ENCODE data around the gene SCN5A.

The SCN5A gene

GRCh38 chr3:38646062-38646461 lies 3.4 kb downstream of the SCN5A start:
- WGBS (ENCODE audit: extremely low coverage, insufficient coverage, low lambda C conversion rate) = no CpG with 5 or more reads among the region's 4 CpGs
- no peak overlapping the region for H3K9ac ChIP-seq (ENCODE audit: low read length)
- no peak overlapping the region for H4K8ac ChIP-seq (ENCODE audit: low read depth, low read length)
- H3K23ac ChIP-seq (ENCODE audit: low read length) = no peak overlapping the region
- no peak overlapping the region for H2BK15ac ChIP-seq (replicated peaks; ENCODE audit: low read depth)
- no peak for DNase-seq
- H3K4ac ChIP-seq (ENCODE audit: low read depth, low read length) = no peak overlapping the region
- H3K36me3 ChIP-seq (ENCODE audit: control insufficient read depth, insufficient read depth, low read length) = no peaks in the 10 kb centered on the region
- H3K4me3 ChIP-seq (ENCODE audit: low read length) = no peak overlapping the region
- no peak overlapping the region for H2AK5ac ChIP-seq (ENCODE audit: low read length)
- no peak overlapping the region for H3K18ac ChIP-seq (ENCODE audit: low read length)
- peaks cover 4% of the 10 kb centered on the region for H3K4me1 ChIP-seq (ENCODE audit: control insufficient read depth, low read depth, low read length)
- no peak overlapping the region for H3K4me2 ChIP-seq (ENCODE audit: low read length)
- no peak overlapping the region for H4K5ac ChIP-seq (ENCODE audit: low read length)
- H2BK120ac ChIP-seq (ENCODE audit: low read depth, low read length) = no peak overlapping the region
- no peak overlapping the region for H3K56ac ChIP-seq (ENCODE audit: low read length)
- peaks cover 3% of the 10 kb centered on the region for H3K27me3 ChIP-seq (ENCODE audit: insufficient read depth, low read length, poor library complexity)
- H3K79me1 ChIP-seq (ENCODE audit: low read length) = no peaks in the 10 kb centered on the region
- H2BK5ac ChIP-seq (ENCODE audit: low read length) = no peak overlapping the region
- no peaks in the 10 kb centered on the region for H3K79me2 ChIP-seq (ENCODE audit: control insufficient read depth, insufficient read depth, low read length)
- H3K27ac ChIP-seq (ENCODE audit: low read depth, low read length) = no peak overlapping the region

DNA sequence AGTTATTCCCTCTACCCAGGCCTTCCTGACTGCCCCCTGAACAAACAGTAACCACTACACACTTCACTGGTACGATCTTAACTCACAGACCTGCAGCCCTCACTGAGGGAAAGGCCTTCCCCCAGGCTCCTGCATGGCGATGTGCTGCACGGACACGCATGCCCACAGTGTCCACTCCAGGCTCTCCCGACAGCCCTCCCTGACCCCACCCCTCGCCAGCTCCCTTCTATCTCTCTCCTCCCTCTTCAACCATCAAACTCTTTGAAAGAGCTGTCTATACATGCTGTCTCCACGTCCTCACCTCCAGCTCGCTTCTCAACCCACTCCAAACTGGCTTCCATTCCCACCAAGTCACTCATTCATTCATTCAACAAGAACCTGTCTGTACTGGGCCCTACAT lies 3.9 kb downstream of the SCN5A start:
- H2BK120ac ChIP-seq (ENCODE audit: low read depth, low read length) = no peak overlapping the region
- no peak overlapping the region for H4K5ac ChIP-seq (ENCODE audit: low read length)
- no CpG with 5 or more reads among the region's 8 CpGs for WGBS (ENCODE audit: extremely low coverage, insufficient coverage, low lambda C conversion rate)
- no peak overlapping the region for H2BK5ac ChIP-seq (ENCODE audit: low read length)
- no peak for DNase-seq
- no peak overlapping the region for H3K4me2 ChIP-seq (ENCODE audit: low read length)
- no peak overlapping the region for H3K56ac ChIP-seq (ENCODE audit: low read length)
- H2AK5ac ChIP-seq (ENCODE audit: low read length) = no peak overlapping the region
- no peak overlapping the region for H3K18ac ChIP-seq (ENCODE audit: low read length)
- H3K9ac ChIP-seq (ENCODE audit: low read length) = no peak overlapping the region
- H3K4me3 ChIP-seq (ENCODE audit: low read length) = no peak overlapping the region
- peaks cover 3% of the 10 kb centered on the region for H3K27me3 ChIP-seq (ENCODE audit: insufficient read depth, low read length, poor library complexity)
- no peak overlapping the region for H4K8ac ChIP-seq (ENCODE audit: low read depth, low read length)
- H3K79me2 ChIP-seq (ENCODE audit: control insufficient read depth, insufficient read depth, low read length) = no peaks in the 10 kb centered on the region
- no peaks in the 10 kb centered on the region for H3K79me1 ChIP-seq (ENCODE audit: low read length)
- no peaks in the 10 kb centered on the region for H3K36me3 ChIP-seq (ENCODE audit: control insufficient read depth, insufficient read depth, low read length)
- H3K4me1 ChIP-seq (ENCODE audit: control insufficient read depth, low read depth, low read length) = peaks cover 6% of the 10 kb centered on the region
- no peak overlapping the region for H3K27ac ChIP-seq (ENCODE audit: low read depth, low read length)
- no peak overlapping the region for H3K4ac ChIP-seq (ENCODE audit: low read depth, low read length)
- no peak overlapping the region for H3K23ac ChIP-seq (ENCODE audit: low read length)
- H2BK15ac ChIP-seq (replicated peaks; ENCODE audit: low read depth) = no peak overlapping the region

DNA sequence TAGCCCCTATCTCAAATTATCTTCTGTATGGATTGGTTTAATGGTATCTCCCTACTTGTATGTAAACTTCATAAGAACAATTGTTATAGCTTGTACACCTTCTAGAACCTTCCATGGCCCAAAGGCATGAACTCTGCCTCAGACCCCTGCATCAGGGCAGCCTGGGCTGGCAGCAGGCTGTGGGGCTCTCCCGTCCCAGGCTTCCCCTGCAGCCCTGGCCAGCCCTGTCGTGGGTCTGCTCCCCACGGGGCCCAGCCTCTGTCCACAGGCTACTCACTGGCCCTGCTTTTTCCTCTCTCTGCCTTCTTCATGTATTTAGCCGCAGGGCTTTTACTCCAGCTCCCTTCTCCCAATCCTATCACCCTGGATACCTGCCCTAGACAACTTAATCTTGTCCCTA lies 4.4 kb downstream of the SCN5A start:
- H3K4ac ChIP-seq (ENCODE audit: low read depth, low read length) = no peak overlapping the region
- H2BK15ac ChIP-seq (replicated peaks; ENCODE audit: low read depth) = no peak overlapping the region
- no peak overlapping the region for H3K4me3 ChIP-seq (ENCODE audit: low read length)
- H3K36me3 ChIP-seq (ENCODE audit: control insufficient read depth, insufficient read depth, low read length) = no peaks in the 10 kb centered on the region
- DNase-seq = no peak
- H2BK120ac ChIP-seq (ENCODE audit: low read depth, low read length) = no peak overlapping the region
- H2AK5ac ChIP-seq (ENCODE audit: low read length) = no peak overlapping the region
- no peak overlapping the region for H3K9ac ChIP-seq (ENCODE audit: low read length)
- H3K18ac ChIP-seq (ENCODE audit: low read length) = no peak overlapping the region
- no peak overlapping the region for H4K8ac ChIP-seq (ENCODE audit: low read depth, low read length)
- H3K79me2 ChIP-seq (ENCODE audit: control insufficient read depth, insufficient read depth, low read length) = no peaks in the 10 kb centered on the region
- no peaks in the 10 kb centered on the region for H3K79me1 ChIP-seq (ENCODE audit: low read length)
- H2BK5ac ChIP-seq (ENCODE audit: low read length) = no peak overlapping the region
- peaks cover 6% of the 10 kb centered on the region for H3K4me1 ChIP-seq (ENCODE audit: control insufficient read depth, low read depth, low read length)
- WGBS (ENCODE audit: extremely low coverage, insufficient coverage, low lambda C conversion rate) = no CpG with 5 or more reads among the region's 4 CpGs
- no peak overlapping the region for H3K27ac ChIP-seq (ENCODE audit: low read depth, low read length)
- H4K5ac ChIP-seq (ENCODE audit: low read length) = no peak overlapping the region
- H3K56ac ChIP-seq (ENCODE audit: low read length) = no peak overlapping the region
- peak overlapping the region; percentile 91 for H3K23ac ChIP-seq (ENCODE audit: low read length)
- H3K27me3 ChIP-seq (ENCODE audit: insufficient read depth, low read length, poor library complexity) = peaks cover 3% of the 10 kb centered on the region
- no peak overlapping the region for H3K4me2 ChIP-seq (ENCODE audit: low read length)

- Histone ChIP-seq H2BK5ac (ENCODE audit: low read length) (no peak overlapping the region), H4K5ac (ENCODE audit: low read length) (no peak overlapping the region), H3K4me3 (ENCODE audit: low read length) (no peak overlapping the region), H3K4ac (ENCODE audit: low read depth, low read length) (no peak overlapping the region), H3K79me1 (ENCODE audit: low read length) (no peaks in the 10 kb centered on the region), H3K79me2 (ENCODE audit: control insufficient read depth, insufficient read depth, low read length) (no peaks in the 10 kb centered on the region), H2AK5ac (ENCODE audit: low read length) (no peak overlapping the region), H2BK120ac (ENCODE audit: low read depth, low read length) (no peak overlapping the region), H3K18ac (ENCODE audit: low read length) (no peak overlapping the region), H3K23ac (ENCODE audit: low read length) (no peak overlapping the region), H3K4me2 (ENCODE audit: low read length) (no peak overlapping the region), H3K27me3 (ENCODE audit: insufficient read depth, low read length, poor library complexity) (peaks cover 3% of the 10 kb centered on the region), H4K8ac (ENCODE audit: low read depth, low read length) (no peak overlapping the region), H2BK15ac (replicated peaks; ENCODE audit: low read depth) (no peak overlapping the region), H3K4me1 (ENCODE audit: control insufficient read depth, low read depth, low read length) (peaks cover 6% of the 10 kb centered on the region), H3K36me3 (ENCODE audit: control insufficient read depth, insufficient read depth, low read length) (no peaks in the 10 kb centered on the region), H3K9ac (ENCODE audit: low read length) (no peak overlapping the region), H3K27ac (ENCODE audit: low read depth, low read length) (no peak overlapping the region), H3K56ac (ENCODE audit: low read length) (no peak overlapping the region)
- DNase-seq = no peak
- no CpG with 5 or more reads among the region's 7 CpGs for WGBS (ENCODE audit: extremely low coverage, insufficient coverage, low lambda C conversion rate)
These were observed 4.8 kb downstream of the SCN5A start for GRCh38 chr3:38644662-38645053.

- Histone ChIP-seq H2BK120ac (ENCODE audit: low read depth, low read length) (no peak overlapping the region), H3K4me1 (ENCODE audit: control insufficient read depth, low read depth, low read length) (peaks cover 6% of the 10 kb centered on the region), H3K79me1 (ENCODE audit: low read length) (no peaks in the 10 kb centered on the region), H3K4me3 (ENCODE audit: low read length) (no peak overlapping the region), H2AK5ac (ENCODE audit: low read length) (no peak overlapping the region), H3K27me3 (ENCODE audit: insufficient read depth, low read length, poor library complexity) (peaks cover 3% of the 10 kb centered on the region), H3K9ac (ENCODE audit: low read length) (no peak overlapping the region), H3K27ac (ENCODE audit: low read depth, low read length) (no peak overlapping the region), H4K8ac (ENCODE audit: low read depth, low read length) (no peak overlapping the region), H3K23ac (ENCODE audit: low read length) (no peak overlapping the region), H4K5ac (ENCODE audit: low read length) (no peak overlapping the region), H2BK5ac (ENCODE audit: low read length) (no peak overlapping the region), H3K4ac (ENCODE audit: low read depth, low read length) (no peak overlapping the region), H3K4me2 (ENCODE audit: low read length) (no peak overlapping the region), H2BK15ac (replicated peaks; ENCODE audit: low read depth) (no peak overlapping the region), H3K18ac (ENCODE audit: low read length) (no peak overlapping the region), H3K36me3 (ENCODE audit: control insufficient read depth, insufficient read depth, low read length) (no peaks in the 10 kb centered on the region), H3K79me2 (ENCODE audit: control insufficient read depth, insufficient read depth, low read length) (no peaks in the 10 kb centered on the region), H3K56ac (ENCODE audit: low read length) (no peak overlapping the region)
- DNase-seq = no peak
- WGBS (ENCODE audit: extremely low coverage, insufficient coverage, low lambda C conversion rate) = no CpG with 5 or more reads among the region's 7 CpGs
These were observed 5.3 kb downstream of the SCN5A start for GRCh38 chr3:38644016-38644661.

DNA sequence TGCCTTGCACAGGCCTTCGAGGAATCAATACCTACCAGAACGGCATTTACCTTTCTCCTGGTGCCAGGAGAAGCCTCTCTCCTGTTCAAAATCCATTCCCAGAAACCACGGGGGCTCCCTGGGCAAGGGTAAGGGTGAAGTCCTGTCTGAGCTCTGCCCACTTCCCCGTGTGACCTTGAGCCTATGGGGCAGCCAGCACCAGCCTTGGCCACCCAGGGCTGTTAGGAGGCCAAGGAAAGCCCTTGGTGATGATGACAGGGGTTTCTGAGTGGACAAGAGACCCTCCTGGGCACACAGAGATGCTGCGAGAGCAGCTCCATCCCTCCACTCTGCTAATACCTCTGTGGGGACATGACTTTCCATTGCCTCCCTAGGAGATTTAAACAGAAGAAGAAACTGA lies 5.9 kb downstream of the SCN5A start:
- no peak overlapping the region for H3K4me2 ChIP-seq (ENCODE audit: low read length)
- no peak overlapping the region for H3K56ac ChIP-seq (ENCODE audit: low read length)
- peaks cover under 1% of the 10 kb centered on the region for H3K27me3 ChIP-seq (ENCODE audit: insufficient read depth, low read length, poor library complexity)
- H3K27ac ChIP-seq (ENCODE audit: low read depth, low read length) = no peak overlapping the region
- no peak overlapping the region for H2BK5ac ChIP-seq (ENCODE audit: low read length)
- no peak overlapping the region for H2BK120ac ChIP-seq (ENCODE audit: low read depth, low read length)
- H3K4me3 ChIP-seq (ENCODE audit: low read length) = no peak overlapping the region
- no peaks in the 10 kb centered on the region for H3K79me2 ChIP-seq (ENCODE audit: control insufficient read depth, insufficient read depth, low read length)
- no peaks in the 10 kb centered on the region for H3K36me3 ChIP-seq (ENCODE audit: control insufficient read depth, insufficient read depth, low read length)
- no CpG with 5 or more reads among the region's 5 CpGs for WGBS (ENCODE audit: extremely low coverage, insufficient coverage, low lambda C conversion rate)
- H3K18ac ChIP-seq (ENCODE audit: low read length) = no peak overlapping the region
- no peak overlapping the region for H2AK5ac ChIP-seq (ENCODE audit: low read length)
- H2BK15ac ChIP-seq (replicated peaks; ENCODE audit: low read depth) = no peak overlapping the region
- H4K5ac ChIP-seq (ENCODE audit: low read length) = no peak overlapping the region
- H3K23ac ChIP-seq (ENCODE audit: low read length) = no peak overlapping the region
- no peak overlapping the region for H4K8ac ChIP-seq (ENCODE audit: low read depth, low read length)
- H3K9ac ChIP-seq (ENCODE audit: low read length) = no peak overlapping the region
- no peak for DNase-seq
- no peaks in the 10 kb centered on the region for H3K79me1 ChIP-seq (ENCODE audit: low read length)
- H3K4ac ChIP-seq (ENCODE audit: low read depth, low read length) = no peak overlapping the region
- peaks cover 6% of the 10 kb centered on the region for H3K4me1 ChIP-seq (ENCODE audit: control insufficient read depth, low read depth, low read length)
